Ovary (tissue), 9 donors: ENCODE measurements around the gene LARP6. TPM values are rescaled to one million over a fixed set of nuclear protein-coding genes. Genes with fewer than 3 reads are reported as not detected.

Source experiments
- DNase-seq, 5 donors: peaks; one replicate each; pipeline ENCODE4 v3.0.0-alpha.2; 2019 to 2020
- H3K27ac ChIP-seq, 2 donors: fragments of 200-600 bp; one replicate each; pipeline versions ENCODE4 v1.5.1 to v1.8.0; 2019 to 2022
- H3K27me3 ChIP-seq: fragments of 200-600 bp; one replicate; pipeline ENCODE4 v1.8.0; 2022
- H3K36me3 ChIP-seq: fragments of 200-600 bp; sonication (generic); one replicate; pipeline ENCODE4 v1.5.1; 2019
- H3K4me1 ChIP-seq: one replicate; pipeline ENCODE4 v1.8.1; 2013; ENCODE audit warnings: mild to moderate bottlenecking, moderate library complexity; ENCODE audit not compliant: insufficient read depth
- H3K4me3 ChIP-seq: fragments of 200-600 bp; sonication (generic); one replicate; pipeline ENCODE4 v1.5.1; 2017
- H3K9me3 ChIP-seq, 2 donors: fragments of 200-600 bp in 1 of 2; sonication (generic) in 1 of 2; one replicate each; pipeline versions ENCODE4 v1.5.1 to v1.8.1; 2013 to 2019; ENCODE audit warnings: mild to moderate bottlenecking in 1 of 2, moderate library complexity in 1 of 2
- EP300 ChIP-seq: sonication (generic); formaldehyde crosslinking; IDR thresholded peaks from one replicate; pipeline ENCODE4 v1.6.1; 2017; ENCODE audit warnings: antibody characterized with exemption
- POLR2A ChIP-seq: fragments of 450-650 bp; IDR thresholded peaks from one replicate; pipeline ENCODE4 v1.6.1; 2017; ENCODE audit warnings: antibody characterized with exemption, mild to moderate bottlenecking, moderate library complexity
- WGBS, 3 donors: extraction: QIAGEN DNeasy Blood & Tissue Kit in 1 of 3; methylation state at CpG; one replicate each; pipeline versions ENCODE4 v1.1.5 to v1.1.7; 2013 to 2017; 5-methylcytosine and 5-hydroxymethylcytosine counted together
- intact Hi-C, 4 donors: fragments of 100-400 bp; cut with DNase I; formaldehyde crosslinking; loops; one replicate each; pipeline versions ENCODE4 v1.11.0 to v1.15.1; 2022 to 2023
- polyA plus RNA-seq, 2 donors: library from polyadenylated mRNA; stranded (reverse); fragments of 200-250 nt in 1 of 2; fragments of 350-450 nt in 1 of 2; fragmentation: Illumina TruSeq in 1 of 2; extraction: RNeasy Lipid Tissue Mini Kit (QIAGEN cat#74804) in 1 of 2; gene quantifications; one replicate each; pipeline ENCODE4 v1.2.3, GENCODE V29; 2013 to 2014
- total RNA-seq, 7 donors: library from RNA; depleted of rRNA in 2 of 7; stranded (reverse); fragments of >200 nt in 2 of 7; fragmentation: NEBNext Ultra II Directional in 3 of 7; extraction: Animal tissue kit (Norgen Biotek cat#: 25700) in 3 of 7; gene quantifications; one replicate each; pipeline versions ENCODE4 v1.1.0 to v1.2.4, GENCODE V29; 2016 to 2023
- TF ChIP-seq, protein P1 (sequence below), 3 donors: fragments of 450-650 bp in 2 of 3; fragments of 200-600 bp in 1 of 3; IDR thresholded peaks; one replicate each; pipeline versions ENCODE4 v1.5.1 to v1.8.0; 2016 to 2022; ENCODE audit warnings: antibody characterized with exemption in 3 of 3, mild to moderate bottlenecking in 1 of 3
- donor health status: DM: no; HTN: no; CAD: no; lungs with moderate emphysema.
- donor health status: DM: no; HTN: no; CAD: no.
- donor health status: Bipolar disorder and iron deficiency.
- donor health status: DM: yes; HTN: yes; CAD: no.
- donor health status: DM: no; HTN: no; CAD: no.
- donor health status: DM: yes; HTN: yes; CAD: no.

LARP6 gene
- total and polyA plus RNA-seq, 9 donors: 13.4 to 61.7 (median 31.9) TPM

DNA sequence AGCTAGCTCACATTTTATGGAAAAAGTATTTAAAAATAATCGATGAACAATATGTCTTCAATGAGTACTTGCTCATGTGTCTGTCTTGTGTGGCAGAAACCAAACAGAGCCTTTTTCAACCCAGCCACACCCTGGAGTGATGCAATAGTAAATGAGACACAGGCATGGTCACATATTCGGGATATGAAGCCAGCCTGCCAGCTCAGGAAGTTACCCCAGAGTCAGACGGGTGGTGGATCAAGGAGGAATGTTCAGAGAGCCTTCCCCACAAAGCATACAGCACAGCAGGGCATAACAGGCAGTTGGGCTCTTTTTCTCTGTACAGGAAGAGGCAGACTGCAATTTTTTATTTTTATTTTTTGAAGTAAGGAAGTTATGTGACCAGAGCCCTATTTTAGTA is 27.3 kb downstream of the LARP6 start:
- TF ChIP-seq POLR2A (no peak), EP300 (no peak)
- TF ChIP-seq, protein P1, sequence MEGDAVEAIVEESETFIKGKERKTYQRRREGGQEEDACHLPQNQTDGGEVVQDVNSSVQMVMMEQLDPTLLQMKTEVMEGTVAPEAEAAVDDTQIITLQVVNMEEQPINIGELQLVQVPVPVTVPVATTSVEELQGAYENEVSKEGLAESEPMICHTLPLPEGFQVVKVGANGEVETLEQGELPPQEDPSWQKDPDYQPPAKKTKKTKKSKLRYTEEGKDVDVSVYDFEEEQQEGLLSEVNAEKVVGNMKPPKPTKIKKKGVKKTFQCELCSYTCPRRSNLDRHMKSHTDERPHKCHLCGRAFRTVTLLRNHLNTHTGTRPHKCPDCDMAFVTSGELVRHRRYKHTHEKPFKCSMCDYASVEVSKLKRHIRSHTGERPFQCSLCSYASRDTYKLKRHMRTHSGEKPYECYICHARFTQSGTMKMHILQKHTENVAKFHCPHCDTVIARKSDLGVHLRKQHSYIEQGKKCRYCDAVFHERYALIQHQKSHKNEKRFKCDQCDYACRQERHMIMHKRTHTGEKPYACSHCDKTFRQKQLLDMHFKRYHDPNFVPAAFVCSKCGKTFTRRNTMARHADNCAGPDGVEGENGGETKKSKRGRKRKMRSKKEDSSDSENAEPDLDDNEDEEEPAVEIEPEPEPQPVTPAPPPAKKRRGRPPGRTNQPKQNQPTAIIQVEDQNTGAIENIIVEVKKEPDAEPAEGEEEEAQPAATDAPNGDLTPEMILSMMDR (IDR thresholded peaks at IDR 0.05): no peak
- intact Hi-C loops: loop anchor here in 2 of 4 donors (5.0 to 10.0 kb wide), 2 partner anchors 36 to 48 kb away; no protein-coding TSS in a partner anchor

DNA sequence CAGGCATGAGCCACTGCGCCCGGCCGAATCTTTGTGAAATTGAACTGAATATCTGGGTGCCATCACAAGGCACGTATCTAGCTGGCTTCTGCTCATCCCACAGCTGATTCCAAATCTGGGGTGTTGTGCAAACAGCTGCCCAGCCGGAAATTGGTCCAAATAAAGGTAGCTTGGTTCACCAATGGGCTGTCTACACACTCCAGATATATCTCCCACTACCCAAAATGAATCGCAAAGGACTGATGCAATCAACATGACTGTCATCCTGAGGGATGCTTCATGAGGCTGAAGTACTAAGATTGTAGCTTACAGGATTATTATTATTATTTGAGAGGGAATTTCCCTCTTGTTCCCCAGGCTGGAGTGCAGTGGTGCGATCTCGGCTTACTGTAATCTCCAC is 28.1 kb downstream of the LARP6 start:
- Histone ChIP-seq H3K27ac (no peak overlapping the region), H3K9me3 (no peaks in the 10 kb centered on the region), H3K36me3 (no peaks in the 10 kb centered on the region), H3K27me3 (no peaks in the 10 kb centered on the region), H3K4me1 (peaks cover 3% of the 10 kb centered on the region), H3K4me3 (no peak overlapping the region)
- intact Hi-C loops: loop anchor here in 2 of 4 donors (5.0 to 10.0 kb wide), 2 partner anchors 36 to 49 kb away; no protein-coding TSS in a partner anchor
- 88 to 96% (median 92%) methylated on average over 8 of the region's 8 CpGs for WGBS, 3 donors
- no peak for TF ChIP-seq EP300
- DNase-seq: no peak

More for the DNA sequence above, 27.3 kb downstream of the LARP6 start:
- H3K27ac ChIP-seq: no peak overlapping the region
- peak in 1 of 5 donors; percentile 46 for DNase-seq
- H3K4me1 ChIP-seq: peaks cover 3% of the 10 kb centered on the region
- no peaks in the 10 kb centered on the region for H3K9me3 ChIP-seq
- 47 to 55% (median 51%) methylated on average over 3 of the region's 3 CpGs for WGBS, 3 donors
- no peak overlapping the region for H3K4me3 ChIP-seq
- no peaks in the 10 kb centered on the region for H3K27me3 ChIP-seq
- H3K36me3 ChIP-seq: no peaks in the 10 kb centered on the region

DNA sequence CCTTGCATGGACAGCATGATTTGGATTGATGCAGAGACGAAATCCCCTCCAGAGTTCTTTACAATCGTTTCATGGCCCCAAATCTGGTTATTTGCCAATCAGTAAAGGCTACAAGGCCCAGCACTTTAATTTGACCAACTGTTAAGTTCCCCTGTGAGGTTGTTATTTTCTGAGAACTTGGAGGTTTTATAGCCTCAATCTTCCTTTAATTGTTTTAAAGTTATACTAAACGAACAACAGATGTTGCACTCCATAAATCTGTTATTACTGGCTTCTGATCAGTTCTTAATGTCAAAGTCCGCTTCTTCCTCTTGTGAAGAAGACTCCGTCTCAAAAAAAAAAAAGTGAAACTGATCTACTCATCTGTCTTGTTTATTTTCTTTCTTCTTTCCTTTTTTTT is 30.8 kb downstream of the LARP6 start:
- TF ChIP-seq, protein P1 (IDR thresholded peaks at IDR 0.05): no peak
- no peak for TF ChIP-seq EP300
- Histone ChIP-seq H3K4me1 (no peaks in the 10 kb centered on the region), H3K27me3 (no peaks in the 10 kb centered on the region), H3K9me3 (no peaks in the 10 kb centered on the region), H3K27ac (no peak overlapping the region), H3K36me3 (no peaks in the 10 kb centered on the region), H3K4me3 (no peak overlapping the region)
- DNase-seq: no peak
- 37 to 45% (median 40%) methylated on average over 5 of the region's 5 CpGs for WGBS, 3 donors
- intact Hi-C loops: loop anchor here in 1 of 4 donors (10.0 kb wide), 1 partner anchor 52 kb away; no protein-coding TSS in a partner anchor

DNA sequence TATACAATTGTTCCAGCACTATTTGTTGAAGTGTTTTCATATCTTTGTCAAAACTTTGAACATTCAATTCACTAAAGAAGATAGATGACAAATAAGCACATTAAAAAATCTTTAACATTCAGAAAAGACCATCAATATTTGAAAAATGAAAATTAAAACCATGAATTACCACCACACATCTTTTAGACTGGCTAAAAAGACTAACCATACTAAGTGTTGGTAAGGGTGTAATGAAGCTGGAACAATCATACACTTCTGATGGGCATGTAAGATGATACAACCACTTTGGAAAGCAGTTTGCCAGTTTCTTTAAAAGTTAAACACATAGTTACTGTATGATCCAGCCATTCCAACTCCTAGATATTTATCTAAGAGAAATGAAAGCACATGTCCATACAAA is 33.7 kb downstream of the LARP6 start:
- intact Hi-C loops: loop anchor here in 1 of 4 donors (10.0 kb wide), 1 partner anchor 55 kb away; no protein-coding TSS in a partner anchor
- Histone ChIP-seq H3K4me1 (no peaks in the 10 kb centered on the region), H3K27ac (no peak overlapping the region), H3K36me3 (no peaks in the 10 kb centered on the region), H3K4me3 (no peak overlapping the region), H3K27me3 (no peaks in the 10 kb centered on the region), H3K9me3 (no peaks in the 10 kb centered on the region)
- no peak for DNase-seq
- TF ChIP-seq POLR2A (no peak), EP300 (no peak)
- TF ChIP-seq, protein P1 (IDR thresholded peaks at IDR 0.05): no peak

DNA sequence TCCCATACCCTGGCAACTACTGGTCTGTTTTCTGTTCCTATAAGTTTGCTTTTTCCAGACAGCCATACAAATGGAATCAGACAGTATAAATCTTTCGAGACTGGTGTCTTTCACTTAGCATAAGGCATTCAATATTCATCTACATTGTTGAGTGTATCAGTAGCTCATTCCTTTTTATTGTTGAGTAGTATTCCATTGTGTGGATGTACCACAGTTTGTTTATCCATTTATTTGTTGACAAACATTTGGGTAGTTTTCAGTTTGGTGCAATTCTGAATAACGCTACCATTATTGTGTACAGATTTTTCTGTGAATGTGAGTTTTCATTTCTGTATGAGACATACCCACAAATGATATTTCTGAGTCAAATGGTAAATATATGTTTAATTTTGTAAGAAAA is 35.4 kb downstream of the LARP6 start:
- H3K27me3 ChIP-seq: no peaks in the 10 kb centered on the region
- 96 to 100% (median 97%) methylated on average over 2 of the region's 2 CpGs for WGBS, 3 donors
- no peak for DNase-seq
- H3K4me3 ChIP-seq: no peak overlapping the region
- H3K36me3 ChIP-seq: no peaks in the 10 kb centered on the region
- TF ChIP-seq, protein P1 (IDR thresholded peaks at IDR 0.05): no peak
- TF ChIP-seq POLR2A (no peak), EP300 (no peak)
- no peaks in the 10 kb centered on the region for H3K4me1 ChIP-seq
- intact Hi-C loops: loop anchor here in 1 of 4 donors (10.0 kb wide), 2 partner anchors 54 to 134 kb away; partner anchors contain the start of gene UACA
- no peaks in the 10 kb centered on the region for H3K9me3 ChIP-seq
- no peak overlapping the region for H3K27ac ChIP-seq
